HL-60 (cell line): Measurements from ENCODE around the gene DDR2.

Experiments
- DNase-seq, 2 experiments: peaks; one replicate each; pipeline ENCODE4 v3.0.0-alpha.2; 2010 to 2020; ENCODE audit warnings: low read depth in 1 of 2, low spot score in 1 of 2
- H3K27ac ChIP-seq: fragments of 250-450 bp; sonication (Bioruptor Pico); replicated peaks from 2 replicates; pipeline ENCODE4 v1.5.1; 2020; ENCODE audit warnings: mild to moderate bottlenecking, moderate library complexity
- H3K27me3 ChIP-seq: fragments of 250-450 bp; sonication (Bioruptor Pico); 2 replicates; pipeline ENCODE4 v1.5.1; 2021; ENCODE audit warnings: mild to moderate bottlenecking, moderate library complexity; ENCODE audit not compliant: insufficient read depth, poor library complexity, severe bottlenecking
- H3K4me3 ChIP-seq: replicated peaks from 2 replicates; pipeline ENCODE4 v1.5.1; 2011; ENCODE audit warnings: mild to moderate bottlenecking, control low read depth, low read length; ENCODE audit not compliant: insufficient read depth
- CTCF ChIP-seq: IDR thresholded peaks from one replicate; pipeline ENCODE4 v1.5.1; 2011; ENCODE audit warnings: low read length, control low read depth, inconsistent platforms; ENCODE audit not compliant: insufficient read depth
- GABPA ChIP-seq: IDR thresholded peaks from 2 replicates; pipeline ENCODE4 v1.6.1; 2012; ENCODE audit warnings: low read depth
- POLR2AphosphoS5 ChIP-seq: IDR thresholded peaks from 2 replicates; pipeline ENCODE4 v1.6.1; 2012; ENCODE audit warnings: low read depth
- REST ChIP-seq: IDR thresholded peaks from 2 replicates; pipeline ENCODE4 v1.6.1; 2012; ENCODE audit warnings: low read depth; ENCODE audit not compliant: insufficient replicate concordance
- SPI1 ChIP-seq: IDR thresholded peaks from 2 replicates; pipeline ENCODE4 v1.6.1; 2012; ENCODE audit warnings: low read depth, mild to moderate bottlenecking, borderline replicate concordance

Gene DDR2

GRCh38 chr1:162835157-162835899 lies 203.1 kb downstream of the DDR2 start:
- no peaks in the 10 kb centered on the region for H3K27me3 ChIP-seq
- TF ChIP-seq POLR2AphosphoS5 (no peak), SPI1 (no peak), GABPA (no peak), CTCF (no peak), REST (no peak)
- H3K27ac ChIP-seq: no peak overlapping the region
- H3K4me3 ChIP-seq: no peak overlapping the region
- DNase-seq: no peak
